ENCODE measurements around the gene MYO15B. TPM values are rescaled to one million over a fixed set of nuclear protein-coding genes. Genes with fewer than 3 reads are reported as not detected.

The MYO15B gene
- total and polyA plus RNA-seq, 2 of the 13 experiments (the other 11 are each of a cell fraction or from before 2014, with no cell fraction given), result 2.8 to 8.1 TPM

DNA sequence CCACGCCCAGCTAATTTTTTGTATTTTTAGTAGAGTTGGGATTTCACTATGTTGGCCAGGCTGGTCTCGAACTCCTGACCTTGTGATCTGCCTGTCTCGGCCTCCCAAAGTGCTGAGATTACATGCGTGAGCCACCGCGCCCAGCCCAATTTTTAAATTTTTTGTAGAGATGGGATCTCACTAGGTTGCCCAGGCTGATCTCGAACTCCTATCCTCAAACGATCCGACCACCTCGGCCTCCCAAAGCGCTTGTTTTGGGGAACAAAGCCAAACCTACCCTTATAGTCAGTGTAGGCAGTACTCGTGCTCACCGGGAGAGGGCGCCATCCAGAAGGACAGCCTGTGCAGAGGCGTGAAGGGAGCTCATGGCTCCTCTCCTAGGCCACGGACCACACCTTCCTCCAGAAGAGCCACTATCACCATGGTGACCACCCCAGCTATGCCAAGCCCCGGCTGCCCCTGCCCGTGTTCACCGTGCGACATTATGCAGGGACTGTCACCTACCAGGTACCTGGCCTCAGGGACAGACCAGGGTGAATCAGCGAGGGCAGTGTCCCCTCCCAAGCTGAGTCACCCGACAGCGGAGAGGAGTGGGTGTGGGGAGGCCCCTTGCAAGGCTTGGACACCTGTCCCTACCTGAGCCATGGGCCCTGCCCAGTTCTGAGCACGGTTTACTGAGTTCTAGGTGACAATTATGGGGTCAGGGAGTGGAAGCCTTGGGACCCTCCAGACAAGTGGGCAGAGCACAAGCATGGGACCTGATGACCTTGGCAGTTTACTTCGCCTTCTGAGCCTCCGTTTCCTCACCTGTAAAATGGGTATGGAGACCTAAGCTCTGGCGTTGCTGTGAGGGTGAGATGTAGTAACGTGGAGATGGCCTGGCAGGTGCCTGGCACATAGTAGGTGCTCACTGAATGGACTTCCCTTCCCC is 13.7 kb downstream of the MYO15B start (continued):
- no peak; the same call in 1 of the 2 replicates for TF ChIP-seq PATZ1 (CRISPR knock-in tag; IDR thresholded peaks at IDR 0.05)
- TF ChIP-seq ZNF570 (CRISPR knock-in tag; IDR thresholded peaks at IDR 0.05; ENCODE audit: borderline replicate concordance), result no peak
- no peak for TF ChIP-seq MYC (CRISPR knock-in tag; IDR thresholded peaks at IDR 0.05; ENCODE audit: borderline replicate concordance)
- TF ChIP-seq, protein P1, sequence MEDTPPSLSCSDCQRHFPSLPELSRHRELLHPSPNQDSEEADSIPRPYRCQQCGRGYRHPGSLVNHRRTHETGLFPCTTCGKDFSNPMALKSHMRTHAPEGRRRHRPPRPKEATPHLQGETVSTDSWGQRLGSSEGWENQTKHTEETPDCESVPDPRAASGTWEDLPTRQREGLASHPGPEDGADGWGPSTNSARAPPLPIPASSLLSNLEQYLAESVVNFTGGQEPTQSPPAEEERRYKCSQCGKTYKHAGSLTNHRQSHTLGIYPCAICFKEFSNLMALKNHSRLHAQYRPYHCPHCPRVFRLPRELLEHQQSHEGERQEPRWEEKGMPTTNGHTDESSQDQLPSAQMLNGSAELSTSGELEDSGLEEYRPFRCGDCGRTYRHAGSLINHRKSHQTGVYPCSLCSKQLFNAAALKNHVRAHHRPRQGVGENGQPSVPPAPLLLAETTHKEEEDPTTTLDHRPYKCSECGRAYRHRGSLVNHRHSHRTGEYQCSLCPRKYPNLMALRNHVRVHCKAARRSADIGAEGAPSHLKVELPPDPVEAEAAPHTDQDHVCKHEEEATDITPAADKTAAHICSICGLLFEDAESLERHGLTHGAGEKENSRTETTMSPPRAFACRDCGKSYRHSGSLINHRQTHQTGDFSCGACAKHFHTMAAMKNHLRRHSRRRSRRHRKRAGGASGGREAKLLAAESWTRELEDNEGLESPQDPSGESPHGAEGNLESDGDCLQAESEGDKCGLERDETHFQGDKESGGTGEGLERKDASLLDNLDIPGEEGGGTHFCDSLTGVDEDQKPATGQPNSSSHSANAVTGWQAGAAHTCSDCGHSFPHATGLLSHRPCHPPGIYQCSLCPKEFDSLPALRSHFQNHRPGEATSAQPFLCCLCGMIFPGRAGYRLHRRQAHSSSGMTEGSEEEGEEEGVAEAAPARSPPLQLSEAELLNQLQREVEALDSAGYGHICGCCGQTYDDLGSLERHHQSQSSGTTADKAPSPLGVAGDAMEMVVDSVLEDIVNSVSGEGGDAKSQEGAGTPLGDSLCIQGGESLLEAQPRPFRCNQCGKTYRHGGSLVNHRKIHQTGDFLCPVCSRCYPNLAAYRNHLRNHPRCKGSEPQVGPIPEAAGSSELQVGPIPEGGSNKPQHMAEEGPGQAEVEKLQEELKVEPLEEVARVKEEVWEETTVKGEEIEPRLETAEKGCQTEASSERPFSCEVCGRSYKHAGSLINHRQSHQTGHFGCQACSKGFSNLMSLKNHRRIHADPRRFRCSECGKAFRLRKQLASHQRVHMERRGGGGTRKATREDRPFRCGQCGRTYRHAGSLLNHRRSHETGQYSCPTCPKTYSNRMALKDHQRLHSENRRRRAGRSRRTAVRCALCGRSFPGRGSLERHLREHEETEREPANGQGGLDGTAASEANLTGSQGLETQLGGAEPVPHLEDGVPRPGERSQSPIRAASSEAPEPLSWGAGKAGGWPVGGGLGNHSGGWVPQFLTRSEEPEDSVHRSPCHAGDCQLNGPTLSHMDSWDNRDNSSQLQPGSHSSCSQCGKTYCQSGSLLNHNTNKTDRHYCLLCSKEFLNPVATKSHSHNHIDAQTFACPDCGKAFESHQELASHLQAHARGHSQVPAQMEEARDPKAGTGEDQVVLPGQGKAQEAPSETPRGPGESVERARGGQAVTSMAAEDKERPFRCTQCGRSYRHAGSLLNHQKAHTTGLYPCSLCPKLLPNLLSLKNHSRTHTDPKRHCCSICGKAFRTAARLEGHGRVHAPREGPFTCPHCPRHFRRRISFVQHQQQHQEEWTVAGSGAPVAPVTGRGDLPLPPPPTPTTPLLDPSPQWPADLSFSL (CRISPR knock-in tag; IDR thresholded peaks at IDR 0.05), result no peak
- TF ChIP-seq NFATC3 (CRISPR knock-in tag; IDR thresholded peaks at IDR 0.05), result no peak
- no peak for TF ChIP-seq ZFP82 (CRISPR knock-in tag; IDR thresholded peaks at IDR 0.05; ENCODE audit: borderline replicate concordance)
- TF ChIP-seq NR3C1 (CRISPR knock-in tag; IDR thresholded peaks at IDR 0.05), result no peak
- TF ChIP-seq ZNF562 (CRISPR knock-in tag; IDR thresholded peaks at IDR 0.05; ENCODE audit: borderline replicate concordance), result no peak
- no peak for TF ChIP-seq ZBTB25 (CRISPR knock-in tag; IDR thresholded peaks at IDR 0.05)
- TF ChIP-seq GTF2F1 (IDR thresholded peaks at IDR 0.05; ENCODE audit: low read length), result no peak
- TF ChIP-seq CREBL2 (CRISPR knock-in tag; IDR thresholded peaks at IDR 0.05; ENCODE audit: borderline replicate concordance), result no peak; the same call in 1 of the 2 replicates
- TF ChIP-seq LCORL (IDR thresholded peaks at IDR 0.05), result no peak
- TF ChIP-seq LCORL (CRISPR knock-in tag; IDR thresholded peaks at IDR 0.05), result no peak
- TF ChIP-seq ZKSCAN5 (CRISPR knock-in tag; IDR thresholded peaks at IDR 0.05), result no peak
- no peak for TF ChIP-seq ZNF800 (CRISPR knock-in tag; IDR thresholded peaks at IDR 0.05)
- TF ChIP-seq MTF2 (CRISPR knock-in tag; IDR thresholded peaks at IDR 0.05; ENCODE audit: borderline replicate concordance), result no peak
- TF ChIP-seq KLF13 (CRISPR knock-in tag; IDR thresholded peaks at IDR 0.05), result no peak

Measured in HepG2 (cell line).